Activated B cell treated with CpG ODN at 0.5 μM for 24 hours (primary cell): ENCODE data around the gene ENTPD8. TPM values are rescaled to one million over a fixed set of nuclear protein-coding genes. Genes with fewer than 3 reads are reported as not detected.
A peak's percentile ranks its signal among the peaks of the same experiment; 100 is the strongest.

Source experiments
- ATAC-seq: fragments of 200-7000 bp; cut with Tn5 transposase; one replicate; pipeline ENCODE4 v1.10.0; 2021; ENCODE audit warnings: low read depth, mild to moderate bottlenecking, moderate library complexity
- CTCF ChIA-PET: fragments of 350-600 bp; sonication (Branson Sonifier 250); formaldehyde crosslinking; loops from one replicate; lab custom pipeline; 2021; ENCODE audit warnings: antibody characterized with exemption; lab: Charles Lee
- POLR2A ChIA-PET: fragments of 350-600 bp; sonication (Branson Sonifier 250); formaldehyde crosslinking; loops from one replicate; lab custom pipeline; 2021; ENCODE audit warnings: antibody characterized with exemption; lab: Charles Lee
- DNase-seq: peaks from one replicate; pipeline ENCODE4 v3.0.0; 2022
- H3K27ac Mint-ChIP-seq: one replicate; pipeline ENCODE4 v1.8.0; 2020; ENCODE audit warnings: mixed read lengths
- H3K27me3 Mint-ChIP-seq: one replicate; pipeline ENCODE4 v1.8.0; 2021; ENCODE audit warnings: mixed read lengths
- H3K36me3 Mint-ChIP-seq: one replicate; pipeline ENCODE4 v1.8.0; 2021; ENCODE audit warnings: low read depth, mixed read lengths
- H3K4me1 Mint-ChIP-seq: one replicate; pipeline ENCODE4 v1.8.0; 2021; ENCODE audit warnings: mixed read lengths
- H3K4me3 Mint-ChIP-seq: one replicate; pipeline ENCODE4 v1.8.0; 2020; ENCODE audit warnings: mild to moderate bottlenecking, mixed read lengths
- H3K9me3 Mint-ChIP-seq: one replicate; pipeline ENCODE4 v1.8.0; 2020; ENCODE audit warnings: mixed read lengths
- intact Hi-C: fragments of 100-400 bp; cut with micrococcal nuclease; formaldehyde crosslinking; loops from one replicate; pipeline ENCODE4 v1.15.1; 2024
- total RNA-seq: library from RNA; stranded (reverse); gene quantifications from 2 replicates; pipeline ENCODE4 v1.2.3, GENCODE V29; 2022
- TF ChIP-seq, protein P1 (sequence below): fragments of 200-600 bp; IDR thresholded peaks from one replicate; pipeline ENCODE4 v1.8.0; 2022; ENCODE audit warnings: antibody characterized with exemption, mild to moderate bottlenecking

Gene ENTPD8
- total RNA-seq, 1 donor from 2014 or later: not detected

DNA sequence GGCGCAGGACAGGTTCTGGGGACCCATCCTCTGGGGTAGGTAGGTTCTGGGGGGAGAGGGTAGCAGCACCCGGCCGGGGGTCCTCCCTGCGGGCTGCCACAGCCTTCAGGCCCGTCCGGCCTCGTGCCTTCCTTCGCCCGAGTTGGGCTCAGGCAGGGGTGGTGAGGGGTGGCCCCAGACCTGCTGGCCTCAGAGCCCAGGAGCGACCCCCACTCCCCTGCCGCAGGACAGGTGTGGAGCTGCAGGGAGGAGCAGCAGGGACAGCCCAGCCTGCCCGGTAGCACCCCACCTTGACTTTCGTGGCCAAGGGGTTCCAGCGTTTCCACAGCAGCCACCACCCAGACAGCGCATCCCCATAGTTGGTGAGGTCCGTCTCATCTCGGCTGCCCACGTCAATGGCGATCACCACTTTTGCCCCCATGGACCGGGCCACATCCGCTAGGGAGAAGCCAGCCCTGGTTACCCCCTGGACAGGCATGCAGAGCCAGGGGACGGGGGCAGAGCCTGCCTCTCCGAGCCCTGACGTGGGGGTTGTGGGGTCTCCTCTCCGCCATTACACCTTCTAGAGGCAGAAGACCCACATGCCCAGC lies 21.3 kb upstream of the ENTPD8 start:
- H3K36me3 Mint-ChIP-seq: no peaks in the 10 kb centered on the region
- ATAC-seq: no peak
- intact Hi-C loops: no loop called here
- no peak overlapping the region for H3K27ac Mint-ChIP-seq
- TF ChIP-seq, protein P1, sequence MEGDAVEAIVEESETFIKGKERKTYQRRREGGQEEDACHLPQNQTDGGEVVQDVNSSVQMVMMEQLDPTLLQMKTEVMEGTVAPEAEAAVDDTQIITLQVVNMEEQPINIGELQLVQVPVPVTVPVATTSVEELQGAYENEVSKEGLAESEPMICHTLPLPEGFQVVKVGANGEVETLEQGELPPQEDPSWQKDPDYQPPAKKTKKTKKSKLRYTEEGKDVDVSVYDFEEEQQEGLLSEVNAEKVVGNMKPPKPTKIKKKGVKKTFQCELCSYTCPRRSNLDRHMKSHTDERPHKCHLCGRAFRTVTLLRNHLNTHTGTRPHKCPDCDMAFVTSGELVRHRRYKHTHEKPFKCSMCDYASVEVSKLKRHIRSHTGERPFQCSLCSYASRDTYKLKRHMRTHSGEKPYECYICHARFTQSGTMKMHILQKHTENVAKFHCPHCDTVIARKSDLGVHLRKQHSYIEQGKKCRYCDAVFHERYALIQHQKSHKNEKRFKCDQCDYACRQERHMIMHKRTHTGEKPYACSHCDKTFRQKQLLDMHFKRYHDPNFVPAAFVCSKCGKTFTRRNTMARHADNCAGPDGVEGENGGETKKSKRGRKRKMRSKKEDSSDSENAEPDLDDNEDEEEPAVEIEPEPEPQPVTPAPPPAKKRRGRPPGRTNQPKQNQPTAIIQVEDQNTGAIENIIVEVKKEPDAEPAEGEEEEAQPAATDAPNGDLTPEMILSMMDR: no peak
- H3K4me3 Mint-ChIP-seq: peak overlapping the region; percentile 76
- DNase-seq: no peak
- peaks cover 11% of the 10 kb centered on the region for H3K4me1 Mint-ChIP-seq
- ChIA-PET POLR2A (interaction anchor here (1.0 to 1.4 kb wide), 3 partner anchors 39 to 185 kb away, joined by 3 to 11 read pairs (median 3); partner anchors contain the start of genes EXD3, NOXA1 and TOR4A), CTCF (no interaction called here)
- H3K9me3 Mint-ChIP-seq: no peaks in the 10 kb centered on the region
- H3K27me3 Mint-ChIP-seq: no peaks in the 10 kb centered on the region

DNA sequence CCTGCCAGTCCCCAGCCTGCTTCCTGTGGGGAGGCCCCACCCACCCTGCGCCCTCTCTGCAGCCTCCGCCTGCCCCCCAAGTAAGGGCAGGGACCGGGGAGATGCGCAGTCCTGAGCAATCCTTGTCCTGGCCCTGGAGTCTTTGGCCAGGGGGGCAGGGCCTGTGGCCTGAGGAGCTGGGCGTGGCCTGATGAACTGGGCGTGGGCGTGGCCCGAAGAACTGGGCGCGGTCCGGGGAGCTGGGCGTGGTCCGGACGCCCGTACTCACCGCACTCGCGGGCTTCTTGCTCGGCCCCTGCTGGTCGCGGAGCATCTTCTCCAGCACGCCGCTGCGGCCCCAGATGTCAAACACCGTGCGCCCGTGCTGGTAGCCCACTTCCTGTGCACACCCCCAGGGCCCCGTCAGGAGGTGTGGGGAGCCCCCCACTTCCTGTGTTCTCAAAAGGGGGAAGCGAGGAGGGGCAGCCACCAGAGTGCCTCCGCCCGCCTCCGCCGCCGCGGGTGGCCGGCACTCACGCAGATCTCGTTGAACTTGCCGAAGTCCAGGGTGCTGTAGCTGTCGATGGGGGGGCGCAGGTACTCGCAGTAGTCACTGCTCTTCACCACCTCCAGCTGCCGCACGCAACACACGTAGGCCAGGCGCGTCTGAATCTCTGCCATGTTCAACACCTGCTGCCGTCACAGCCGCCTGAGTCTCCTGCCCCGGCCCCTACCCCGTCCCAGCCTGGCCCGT lies 20.7 kb upstream of the ENTPD8 start:
- CTCF ChIA-PET: no interaction called here
- TF ChIP-seq, protein P1: no peak
- peak overlapping the region; percentile 76 for H3K4me3 Mint-ChIP-seq
- DNase-seq: peak; percentile 75
- peaks cover 11% of the 10 kb centered on the region for H3K4me1 Mint-ChIP-seq
- H3K9me3 Mint-ChIP-seq: no peaks in the 10 kb centered on the region
- ATAC-seq: peak; percentile 72
- no peaks in the 10 kb centered on the region for H3K27me3 Mint-ChIP-seq
- POLR2A ChIA-PET: interaction anchor here (0.6 to 1.4 kb wide), 6 partner anchors 39 to 735 kb away, joined by 3 to 11 read pairs (median 3); partner anchors contain the start of genes EXD3, NOXA1 and TOR4A
- H3K27ac Mint-ChIP-seq: peak overlapping the region; percentile 75
- peaks cover under 1% of the 10 kb centered on the region for H3K36me3 Mint-ChIP-seq
- intact Hi-C loops: no loop called here

DNA sequence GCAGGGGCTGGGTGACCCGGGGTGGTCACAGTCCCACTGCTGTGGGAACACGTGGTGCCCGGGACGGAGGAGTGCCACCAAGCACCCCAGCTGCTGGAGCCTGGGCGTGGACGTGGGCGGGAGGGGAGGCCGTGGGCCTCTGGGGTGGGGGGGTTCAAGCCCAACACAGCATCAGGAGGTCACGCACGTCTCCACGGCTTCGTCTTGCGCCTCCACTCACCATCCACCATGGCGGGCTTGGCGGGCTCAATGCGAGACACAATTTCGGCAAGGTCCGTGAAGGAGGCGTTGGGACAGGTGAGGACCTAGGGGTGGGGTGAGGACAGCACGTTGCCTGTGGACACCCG lies 20.1 kb upstream of the ENTPD8 start:
- POLR2A ChIA-PET: interaction anchor here (0.6 to 1.4 kb wide), 6 partner anchors 38 to 734 kb away, joined by 3 to 11 read pairs (median 3); partner anchors contain the start of genes EXD3, NOXA1 and TOR4A
- no peak overlapping the region for H3K4me3 Mint-ChIP-seq

DNA sequence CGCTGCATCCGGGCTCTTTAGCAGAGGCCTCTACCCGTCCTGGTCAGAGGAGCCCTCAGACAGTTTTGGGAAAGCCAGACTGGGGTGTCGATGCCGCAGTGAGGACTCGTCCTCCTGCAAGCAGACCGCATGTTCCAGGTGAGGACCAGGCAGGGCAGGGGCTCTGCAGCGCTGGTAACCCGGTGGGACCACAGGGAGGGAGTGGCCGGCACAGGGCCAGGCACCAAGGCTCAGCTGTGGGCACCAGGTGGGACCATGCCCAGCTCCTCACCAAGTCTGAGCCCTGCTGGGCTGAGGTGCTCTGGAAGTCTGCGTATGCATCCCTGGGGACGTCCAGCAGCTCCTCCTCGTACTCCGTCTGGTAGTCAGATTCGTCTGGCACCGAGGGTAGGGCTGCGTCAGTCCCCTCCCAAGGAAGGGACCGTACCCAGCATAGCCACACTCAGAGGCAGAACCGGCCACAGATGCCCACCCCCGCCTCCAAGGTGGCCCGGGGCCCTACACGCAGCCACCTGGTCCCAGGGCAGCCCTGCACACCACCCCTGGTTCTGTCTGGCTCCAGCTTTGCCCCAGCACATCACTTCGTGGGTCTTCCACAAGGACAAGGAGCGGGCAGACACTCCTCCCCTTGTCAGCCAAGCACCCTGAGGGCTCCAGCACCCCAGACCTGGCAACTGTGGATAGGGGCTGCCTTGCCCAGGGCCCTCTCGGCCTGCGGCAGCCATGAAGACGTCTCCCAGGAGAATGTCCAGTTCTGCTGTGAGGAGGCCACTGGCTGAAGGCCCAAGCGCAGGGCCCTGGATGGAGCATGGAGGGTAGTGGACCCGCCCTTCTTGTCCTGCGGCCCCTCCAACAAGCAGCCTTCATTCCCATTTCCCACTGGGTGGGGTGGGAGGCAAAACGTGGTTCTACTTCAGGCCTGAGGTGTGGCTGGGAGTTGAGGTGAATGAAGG lies 19.5 kb upstream of the ENTPD8 start:
- ATAC-seq (no peak), DNase-seq (no peak)
- POLR2A ChIA-PET: no interaction called here
- H3K4me1 Mint-ChIP-seq: peaks cover 16% of the 10 kb centered on the region
- CTCF ChIA-PET: no interaction called here
- no peaks in the 10 kb centered on the region for H3K27me3 Mint-ChIP-seq
- TF ChIP-seq, protein P1: no peak
- intact Hi-C loops: no loop called here
- H3K4me3 Mint-ChIP-seq: no peak overlapping the region
- H3K36me3 Mint-ChIP-seq: peaks cover 7% of the 10 kb centered on the region
- no peaks in the 10 kb centered on the region for H3K9me3 Mint-ChIP-seq
- H3K27ac Mint-ChIP-seq: no peak overlapping the region

More for the DNA sequence above, 20.1 kb upstream of the ENTPD8 start:
- DNase-seq (no peak), ATAC-seq (no peak)
- no peaks in the 10 kb centered on the region for H3K27me3 Mint-ChIP-seq
- intact Hi-C loops: no loop called here
- TF ChIP-seq, protein P1: no peak
- CTCF ChIA-PET: no interaction called here
- no peaks in the 10 kb centered on the region for H3K9me3 Mint-ChIP-seq
- H3K27ac Mint-ChIP-seq: no peak overlapping the region
- peaks cover 4% of the 10 kb centered on the region for H3K36me3 Mint-ChIP-seq
- H3K4me1 Mint-ChIP-seq: peaks cover 13% of the 10 kb centered on the region
